Brain microvascular endothelial cell (primary cell): ENCODE measurements around the gene FADS1.

Experiments
- DNase-seq: peaks from one replicate; pipeline ENCODE4 v3.0.0-alpha.2; 2020
- H3K27ac ChIP-seq: fragments of 250-450 bp; sonication (Bioruptor Pico); 2 replicates; pipeline ENCODE4 v1.5.1; 2020; ENCODE audit warnings: mild to moderate bottlenecking, moderate library complexity
- H3K27me3 ChIP-seq: fragments of 250-450 bp; sonication (Bioruptor Pico); replicated peaks from 2 replicates; pipeline ENCODE4 v1.5.1; 2020; ENCODE audit warnings: mild to moderate bottlenecking
- H3K36me3 ChIP-seq: fragments of 250-450 bp; sonication (Bioruptor Pico); replicated peaks from 2 replicates; pipeline ENCODE4 v1.5.1; 2020; ENCODE audit warnings: mild to moderate bottlenecking
- H3K4me3 ChIP-seq: 2 replicates; pipeline ENCODE4 v1.5.1; 2011; ENCODE audit warnings: low read depth, mild to moderate bottlenecking, control low read depth, low read length, moderate library complexity
- CTCF ChIP-seq: IDR thresholded peaks from 2 replicates; pipeline ENCODE4 v1.5.1; 2011; ENCODE audit warnings: low read depth, mild to moderate bottlenecking, moderate library complexity, low read length, control low read depth, inconsistent platforms; ENCODE audit errors: missing control alignments
- in situ Hi-C: cut with HindIII; loops from 2 replicates; pipeline ENCODE4 v1.10.0; 2017; ENCODE audit warnings: low sequenced_read_pairs, low pct_ligation_motif_present

The FADS1 gene

DNA sequence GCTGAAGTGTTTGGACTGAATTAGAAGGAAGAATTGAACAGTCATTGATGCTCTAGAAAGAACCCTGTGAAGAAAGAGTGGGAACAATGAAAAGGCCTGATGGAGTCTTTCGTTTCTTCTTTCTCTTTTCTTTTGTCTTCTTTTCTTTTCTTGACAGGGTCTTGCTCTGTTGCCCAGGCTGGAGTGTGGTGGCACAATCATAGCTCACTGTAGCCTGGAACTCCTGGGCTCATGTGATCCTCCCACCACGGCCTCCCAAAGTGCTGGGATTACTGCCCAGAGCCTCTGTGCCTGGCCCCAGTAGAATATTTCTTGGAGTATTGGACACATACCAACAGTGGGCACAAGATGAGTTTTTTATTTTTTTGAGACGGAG lies 23.0 kb downstream of the FADS1 start:
- H3K4me3 ChIP-seq, result peak overlapping the region; percentile 86
- DNase-seq, result no peak
- in situ Hi-C loops, result no loop called here
- H3K27me3 ChIP-seq, result no peaks in the 10 kb centered on the region
- no peak for TF ChIP-seq CTCF
- H3K36me3 ChIP-seq, result peaks cover 15% of the 10 kb centered on the region
- no peak overlapping the region for H3K27ac ChIP-seq

GRCh38 chr11:61793083-61793828 lies 23.5 kb downstream of the FADS1 start:
- in situ Hi-C loops, result no loop called here
- no peak for DNase-seq
- H3K27me3 ChIP-seq, result no peaks in the 10 kb centered on the region
- H3K36me3 ChIP-seq, result peaks cover 20% of the 10 kb centered on the region
- no peak for TF ChIP-seq CTCF
- peak overlapping the region; percentile 86 for H3K4me3 ChIP-seq
- peak overlapping the region; percentile 100 for H3K27ac ChIP-seq

DNA sequence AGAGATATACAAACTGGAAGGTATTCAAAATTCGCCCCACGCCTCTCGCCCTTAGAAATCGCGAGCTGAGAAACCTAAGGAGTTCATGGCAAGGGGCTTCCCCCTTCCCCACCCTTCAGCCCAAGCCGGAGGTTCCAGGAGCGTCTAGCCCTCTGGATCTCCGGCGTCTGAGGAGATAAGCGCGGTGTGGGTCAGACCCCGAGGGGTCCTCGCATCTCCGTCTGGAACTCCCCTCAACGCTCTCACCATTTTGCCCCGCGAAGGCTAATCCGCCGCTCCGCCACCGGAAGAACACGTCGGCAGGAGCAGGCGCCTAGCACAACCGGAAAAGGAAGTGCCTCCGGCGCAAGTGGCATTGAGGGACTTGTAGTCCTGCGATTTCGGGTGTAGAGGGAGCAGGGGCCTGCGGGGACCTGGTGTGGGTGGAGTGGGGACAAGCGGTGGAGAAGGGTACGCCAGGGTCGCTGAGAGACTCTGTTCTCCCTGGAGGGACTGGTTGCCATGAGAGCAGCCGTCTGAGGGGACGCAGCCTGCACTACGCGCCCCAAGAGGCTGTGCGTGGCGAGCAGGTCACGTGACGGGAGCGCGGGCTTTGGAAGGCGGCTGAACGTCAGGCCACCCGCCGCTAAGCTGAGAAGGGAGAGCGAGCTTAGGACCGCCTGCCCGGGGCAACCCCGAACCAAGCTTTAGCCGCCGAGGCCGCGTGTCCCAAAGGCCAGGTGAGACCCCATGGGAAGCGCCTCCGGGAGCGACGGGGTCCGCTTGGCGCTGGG lies 24.3 kb downstream of the FADS1 start, which contains the start of the genes FEN1 and TMEM258:
FEN1 (plus strand) TSS at position 602 of the 773 bp plus-strand sequence. CDS start 2,451 bp downstream, outside the sequence.
TMEM258 (minus strand) TSS at position 290 of the 773 bp plus-strand sequence; CDS start at position 249, 41 bp downstream.
- H3K4me3 ChIP-seq, result peak within 1 kb of the TSS; percentile 86
- DNase-seq, result peak; percentile 89
- H3K27me3 ChIP-seq, result no peaks in the 10 kb centered on the region
- peak within 1 kb of the TSS; percentile 100 for H3K27ac ChIP-seq
- in situ Hi-C loops, result no loop called here
- peaks cover 26% of the 10 kb centered on the region for H3K36me3 ChIP-seq
- TF ChIP-seq CTCF, result no peak

DNA sequence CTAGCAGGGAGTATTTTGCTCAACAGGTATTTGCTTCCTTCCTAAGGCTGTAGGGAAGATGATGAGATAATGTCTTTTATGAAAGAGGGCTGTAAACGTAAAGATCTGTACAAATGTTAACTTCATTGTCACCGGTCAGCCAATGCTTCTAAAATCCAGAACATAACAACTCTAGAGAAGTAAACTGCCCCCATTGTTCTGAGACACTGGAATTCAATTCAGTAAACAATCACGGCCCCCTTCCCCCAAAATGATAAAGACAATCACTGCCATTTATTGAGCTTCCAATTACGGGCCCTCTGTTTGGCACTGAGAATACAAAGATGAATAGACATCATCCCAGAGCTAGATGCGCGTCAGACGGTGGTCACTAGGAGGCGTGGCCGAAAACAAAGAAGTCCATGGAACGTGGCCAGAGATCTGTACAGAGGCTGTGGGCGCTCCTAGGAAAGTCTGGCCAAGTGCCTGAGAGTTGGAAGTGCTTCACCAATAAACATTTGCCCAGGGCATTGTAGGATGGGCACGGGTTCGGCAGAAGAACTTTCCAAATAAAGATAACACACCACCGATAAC lies 25.0 kb downstream of the FADS1 start:
- H3K27ac ChIP-seq, result peak overlapping the region; percentile 100
- no peaks in the 10 kb centered on the region for H3K27me3 ChIP-seq
- in situ Hi-C loops, result no loop called here
- H3K36me3 ChIP-seq, result peaks cover 32% of the 10 kb centered on the region
- peak overlapping the region; percentile 86 for H3K4me3 ChIP-seq
- TF ChIP-seq CTCF, result peak; percentile 4
- DNase-seq, result peak; percentile 96

GRCh38 chr11:61787928-61788491 lies 28.8 kb downstream of the FADS1 start:
- H3K36me3 ChIP-seq, result peaks cover 65% of the 10 kb centered on the region
- no peaks in the 10 kb centered on the region for H3K27me3 ChIP-seq
- in situ Hi-C loops, result no loop called here
- no peak overlapping the region for H3K4me3 ChIP-seq
- peak; percentile 59 for DNase-seq
- TF ChIP-seq CTCF, result peak; percentile 84
- H3K27ac ChIP-seq, result no peak overlapping the region
